Spleen (tissue), 11 donors: ENCODE results near the gene FLRT1. TPM values are rescaled to one million over a fixed set of nuclear protein-coding genes. Genes with fewer than 3 reads are reported as not detected.
"Not testable (repeated sequence)": the region's sequence is repeated elsewhere in the genome, so short reads cannot be mapped to it uniquely, and the experiment has no call there.

Experiments
- DNase-seq: peaks from one replicate; pipeline ENCODE4 v3.0.0-alpha.2; 2020
- H3K27ac ChIP-seq, 8 donors: fragments of 200-600 bp; sonication (generic) in 7 of 8; 1 replicate in 4 of 8; 2 replicates in 4 of 8; pipeline versions ENCODE4 v1.5.0 to v1.8.0; 2016 to 2021; ENCODE audit warnings: inconsistent platforms in 4 of 8, mild to moderate bottlenecking in 4 of 8, moderate library complexity in 1 of 8
- H3K27me3 ChIP-seq, 7 donors: fragments of 200-600 bp; sonication (generic) in 6 of 7; replicated peaks in 1 of 7; 1 replicate in 4 of 7; 2 replicates in 3 of 7; pipeline versions ENCODE4 v1.5.0 to v1.8.0; 2016 to 2021; ENCODE audit warnings: inconsistent platforms in 3 of 7, mild to moderate bottlenecking in 1 of 7
- H3K36me3 ChIP-seq, 6 donors: fragments of 200-600 bp; sonication (generic) in 5 of 6; 1 replicate in 4 of 6; 2 replicates in 2 of 6; pipeline versions ENCODE4 v1.5.0 to v1.8.0; 2016 to 2021; ENCODE audit warnings: inconsistent platforms in 2 of 6
- H3K4me1 ChIP-seq, 6 donors: fragments of 200-600 bp; sonication (generic) in 5 of 6; 1 replicate in 3 of 6; 2 replicates in 3 of 6; pipeline versions ENCODE4 v1.5.0 to v1.8.0; 2016 to 2021; ENCODE audit warnings: inconsistent platforms in 3 of 6
- H3K4me3 ChIP-seq, 8 donors: fragments of 200-600 bp; sonication (generic) in 7 of 8; 1 replicate in 4 of 8; 2 replicates in 4 of 8; pipeline versions ENCODE4 v1.5.0 to v1.8.0; 2016 to 2021; ENCODE audit warnings: inconsistent platforms in 4 of 8, mild to moderate bottlenecking in 4 of 8, moderate library complexity in 2 of 8
- H3K9me3 ChIP-seq, 8 donors: fragments of 200-600 bp; sonication (generic) in 7 of 8; 1 replicate in 4 of 8; 2 replicates in 4 of 8; pipeline versions ENCODE4 v1.5.0 to v1.8.0; 2016 to 2021; ENCODE audit warnings: inconsistent platforms in 4 of 8
- POLR2A ChIP-seq, 3 donors: fragments of 450-650 bp; IDR thresholded peaks; one replicate each; pipeline ENCODE4 v1.5.1; 2017; ENCODE audit warnings: antibody characterized with exemption in 3 of 3, mild to moderate bottlenecking in 1 of 3
- POLR2AphosphoS5 ChIP-seq, 3 donors: sonication (generic); formaldehyde crosslinking; IDR thresholded peaks; one replicate each; pipeline ENCODE4 v1.5.1; 2017; ENCODE audit warnings: antibody characterized with exemption in 3 of 3
- WGBS, 5 donors: extraction: QIAGEN DNeasy Blood & Tissue Kit in 3 of 5; methylation state at CpG; one replicate each; pipeline versions ENCODE4 v1.1.5 to v1.1.7; 2013 to 2018; 5-methylcytosine and 5-hydroxymethylcytosine counted together
- intact Hi-C: fragments of 100-400 bp; cut with DNase I; formaldehyde crosslinking; loops from one replicate; pipeline ENCODE4 v1.15.0; 2023; ENCODE audit warnings: low total_unique reads
- polyA plus RNA-seq, 3 donors: library from polyadenylated mRNA; stranded (reverse); fragments of 200-250 nt; gene quantifications; one replicate each; pipeline ENCODE4 v1.2.1, GENCODE V29; 2013
- total RNA-seq, 7 donors: library from RNA; depleted of rRNA in 3 of 7; stranded (reverse); fragments of >200 nt in 3 of 7; fragmentation: NEBNext Ultra II Directional in 4 of 7; extraction: Animal tissue kit (Norgen Biotek cat#: 25700) in 4 of 7; gene quantifications; one replicate each; pipeline versions ENCODE4 v1.1.0 to v1.2.1, GENCODE V29; 2016 to 2021
- TF ChIP-seq, protein P1 (sequence below), 11 experiments: fragments of 200-600 bp in 7 of 11; fragments of 450-650 bp in 4 of 11; sonication (generic) in 4 of 11; IDR thresholded peaks in 8 of 11; conservative IDR thresholded peaks in 3 of 11; 1 replicate in 7 of 11; 2 replicates in 4 of 11; pipeline versions ENCODE4 v1.4.0 to v1.8.0; 2016 to 2021; ENCODE audit warnings: antibody characterized with exemption in 11 of 11, inconsistent platforms in 4 of 11, mild to moderate bottlenecking in 1 of 11
- donor health status: healthy with polysubstance abuse.
- donor health status: DM: no; HTN: no; CAD: no; lungs with moderate emphysema.
- donor health status: DM: no; HTN: no; CAD: no.
- donor health status: Bipolar disorder and iron deficiency.
- donor health status: healthy.
- donor health status: DM: no; HTN: no; CAD: no.
- donor health status: DM: yes; HTN: yes; CAD: no.

FLRT1 gene
- total and polyA plus RNA-seq, 10 donors, result 0.03 to 0.51 (median 0.16) TPM; not detected in 3

DNA sequence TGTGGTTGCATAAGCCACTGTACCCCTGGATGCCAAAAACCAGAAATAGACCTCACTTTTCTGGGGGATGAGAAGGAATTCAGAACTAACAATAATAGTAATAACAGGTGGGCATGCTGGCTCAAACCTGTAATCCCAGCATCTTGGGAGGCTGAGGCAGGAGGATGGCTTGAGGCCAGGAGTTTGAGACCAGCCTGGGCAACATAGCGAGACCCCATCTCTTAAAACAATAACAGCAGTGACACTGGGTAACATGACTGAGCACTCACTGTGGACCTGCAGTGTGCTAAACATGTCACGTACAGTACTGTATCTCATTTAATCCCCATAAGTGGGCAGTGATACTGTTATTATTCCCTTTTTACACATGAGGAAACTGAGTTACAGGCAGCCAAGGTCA is 10.0 kb downstream of the FLRT1 start:
- no peak for DNase-seq
- WGBS, 5 donors, result 90 to 98% (median 93%) methylated on average over 2 of the region's 2 CpGs
- Histone ChIP-seq H3K27ac (no peak overlapping the region), H3K9me3 (no peaks in the 10 kb centered on the region), H3K27me3 (peaks cover 0 to under 1% (median 0%) of the 10 kb centered on the region in 7 donors), H3K36me3 (no peaks in the 10 kb centered on the region), H3K4me1 (no peaks in the 10 kb centered on the region), H3K4me3 (no peak overlapping the region)
- intact Hi-C loops, result no loop called here
- TF ChIP-seq POLR2A (IDR thresholded peaks at IDR 0.05) (no peak), POLR2AphosphoS5 (IDR thresholded peaks at IDR 0.05) (no peak)
- TF ChIP-seq, protein P1, sequence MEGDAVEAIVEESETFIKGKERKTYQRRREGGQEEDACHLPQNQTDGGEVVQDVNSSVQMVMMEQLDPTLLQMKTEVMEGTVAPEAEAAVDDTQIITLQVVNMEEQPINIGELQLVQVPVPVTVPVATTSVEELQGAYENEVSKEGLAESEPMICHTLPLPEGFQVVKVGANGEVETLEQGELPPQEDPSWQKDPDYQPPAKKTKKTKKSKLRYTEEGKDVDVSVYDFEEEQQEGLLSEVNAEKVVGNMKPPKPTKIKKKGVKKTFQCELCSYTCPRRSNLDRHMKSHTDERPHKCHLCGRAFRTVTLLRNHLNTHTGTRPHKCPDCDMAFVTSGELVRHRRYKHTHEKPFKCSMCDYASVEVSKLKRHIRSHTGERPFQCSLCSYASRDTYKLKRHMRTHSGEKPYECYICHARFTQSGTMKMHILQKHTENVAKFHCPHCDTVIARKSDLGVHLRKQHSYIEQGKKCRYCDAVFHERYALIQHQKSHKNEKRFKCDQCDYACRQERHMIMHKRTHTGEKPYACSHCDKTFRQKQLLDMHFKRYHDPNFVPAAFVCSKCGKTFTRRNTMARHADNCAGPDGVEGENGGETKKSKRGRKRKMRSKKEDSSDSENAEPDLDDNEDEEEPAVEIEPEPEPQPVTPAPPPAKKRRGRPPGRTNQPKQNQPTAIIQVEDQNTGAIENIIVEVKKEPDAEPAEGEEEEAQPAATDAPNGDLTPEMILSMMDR (IDR thresholded peaks at IDR 0.05 in 8 of 11, conservative IDR thresholded peaks at IDR 0.05 in 3 of 11), result no peak

DNA sequence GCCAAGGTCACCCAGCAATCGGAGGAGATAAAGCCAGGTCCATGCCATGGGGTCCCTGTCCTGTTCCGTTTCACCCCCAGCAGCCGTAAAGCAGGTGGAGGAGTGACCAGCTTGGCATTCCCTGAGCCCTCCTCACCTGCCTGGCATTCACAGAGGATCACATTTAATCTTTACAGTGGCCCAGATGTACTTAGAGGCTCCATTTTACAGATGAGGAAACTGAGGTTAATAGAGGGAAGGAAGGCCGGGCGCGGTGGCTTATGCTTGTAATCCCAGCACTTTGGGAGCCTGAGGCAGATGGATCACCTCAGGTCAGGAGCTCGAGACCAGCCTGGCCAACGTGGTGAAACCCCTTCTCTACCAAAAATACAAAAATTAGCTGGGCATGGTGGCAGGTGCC is 11.6 kb downstream of the FLRT1 start:
- H3K36me3 ChIP-seq, H3K9me3 ChIP-seq, H3K27ac ChIP-seq, H3K27me3 ChIP-seq, H3K4me1 ChIP-seq, intact Hi-C loops, H3K4me3 ChIP-seq, DNase-seq: not testable (repeated sequence)
- 78 to 95% (median 88%) methylated on average over 6 to 8 of the region's 8 CpGs for WGBS, 5 donors

DNA sequence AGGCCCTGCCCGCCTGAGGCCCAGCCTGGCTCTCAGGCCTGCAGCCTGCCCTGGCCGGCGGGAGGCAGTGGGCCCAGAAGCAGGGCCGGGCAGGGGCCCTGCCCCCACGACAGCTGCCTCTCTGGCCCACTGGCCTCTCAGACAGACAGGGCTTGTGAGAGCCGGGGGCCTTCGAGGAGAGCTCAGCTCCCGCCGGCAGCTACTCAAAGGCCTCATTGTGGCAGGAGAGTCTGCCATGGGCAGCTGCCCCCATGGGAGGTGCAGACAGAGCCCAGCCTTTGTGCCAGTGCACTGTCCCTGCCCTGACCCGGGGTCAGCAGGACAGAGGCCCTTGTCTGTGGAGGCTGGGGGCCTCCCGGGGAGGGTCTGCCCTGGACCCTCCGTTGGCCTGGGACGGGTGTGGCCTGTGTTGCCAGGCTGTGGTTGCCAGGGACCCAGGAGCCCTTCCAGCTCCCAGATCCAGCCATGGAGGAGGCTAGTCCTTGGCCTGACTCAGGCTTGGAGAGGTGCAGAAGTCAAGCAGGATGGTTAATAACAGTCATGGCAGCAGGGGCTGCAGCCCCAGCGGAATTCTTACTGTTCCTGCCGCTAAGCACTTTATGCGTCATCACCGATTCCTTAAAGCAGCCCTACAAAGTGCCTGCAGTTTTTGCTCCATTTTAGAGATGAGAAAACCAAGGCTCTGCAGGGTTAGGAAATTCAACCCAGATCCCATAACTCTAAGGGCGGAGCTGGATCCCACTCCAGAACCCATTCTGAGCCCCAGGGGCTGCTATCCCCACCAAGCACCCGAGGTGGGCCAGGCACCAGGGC is 12.5 kb downstream of the FLRT1 start:
- Histone ChIP-seq H3K27ac (no peak overlapping the region), H3K4me1 (no peaks in the 10 kb centered on the region), H3K27me3 (no peaks in the 10 kb centered on the region), H3K36me3 (no peaks in the 10 kb centered on the region), H3K9me3 (no peaks in the 10 kb centered on the region), H3K4me3 (no peak overlapping the region)
- intact Hi-C loops, result no loop called here
- TF ChIP-seq, protein P1 (IDR thresholded peaks at IDR 0.05 in 8 of 11, conservative IDR thresholded peaks at IDR 0.05 in 3 of 11), result no peak
- TF ChIP-seq POLR2AphosphoS5 (IDR thresholded peaks at IDR 0.05) (no peak), POLR2A (IDR thresholded peaks at IDR 0.05) (no peak)
- WGBS, 5 donors, result 82 to 91% (median 86%) methylated on average over 17 to 19 of the region's 19 CpGs
- DNase-seq, result no peak

DNA sequence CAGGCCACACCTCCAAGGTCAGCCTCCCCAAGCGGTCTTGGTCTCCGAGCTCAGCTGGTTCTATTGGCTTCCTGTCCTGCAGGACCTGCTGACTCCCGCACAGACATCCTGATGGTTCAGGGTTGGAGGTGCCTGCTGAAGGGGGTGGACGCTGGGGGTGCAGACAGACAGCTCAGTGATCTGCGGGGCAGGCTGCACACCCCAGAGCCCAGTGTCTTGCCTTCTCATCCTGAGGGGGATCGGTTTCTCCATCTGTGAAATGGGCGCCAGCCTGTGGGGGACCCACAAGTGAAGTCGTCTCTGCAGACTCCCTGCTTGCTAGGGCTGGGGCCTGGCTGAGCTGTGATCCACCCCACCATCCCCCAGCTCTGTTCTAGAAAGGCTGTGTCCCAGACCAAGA is 13.8 kb downstream of the FLRT1 start:
- 87 to 93% (median 91%) methylated on average over 4 to 8 of the region's 8 CpGs; no CpG with 5 or more reads in 1 of the 5 donors for WGBS, 5 donors
- no peaks in the 10 kb centered on the region for H3K4me1 ChIP-seq
- no peak overlapping the region for H3K27ac ChIP-seq
- intact Hi-C loops, result no loop called here
- H3K27me3 ChIP-seq, result no peaks in the 10 kb centered on the region
- TF ChIP-seq POLR2A (IDR thresholded peaks at IDR 0.05) (no peak), POLR2AphosphoS5 (IDR thresholded peaks at IDR 0.05) (no peak)
- TF ChIP-seq, protein P1 (IDR thresholded peaks at IDR 0.05 in 8 of 11, conservative IDR thresholded peaks at IDR 0.05 in 3 of 11), result no peak
- H3K4me3 ChIP-seq, result no peak overlapping the region
- no peaks in the 10 kb centered on the region for H3K9me3 ChIP-seq
- no peaks in the 10 kb centered on the region for H3K36me3 ChIP-seq
- DNase-seq, result no peak
